Renal cortical epithelial cell (primary cell): ENCODE measurements around the gene MDH1B. TPM values are rescaled to one million over a fixed set of nuclear protein-coding genes. Genes with fewer than 3 reads are reported as not detected.
"Not testable (repeated sequence)": the region's sequence is repeated elsewhere in the genome, so short reads cannot be mapped to it uniquely, and the experiment has no call there.

Experiments used
- DNase-seq: peaks from one replicate; pipeline ENCODE4 v3.0.0-alpha.2; 2011; ENCODE audit warnings: low read depth
- total RNA-seq: library from RNA; depleted of rRNA; stranded (reverse); fragments of >200 nt; gene quantifications from 2 replicates; pipeline ENCODE4 v1.2.3, GENCODE V29; 2014

Gene MDH1B
- total RNA-seq, 1 donor from 2014 or later: 3.7 TPM

DNA sequence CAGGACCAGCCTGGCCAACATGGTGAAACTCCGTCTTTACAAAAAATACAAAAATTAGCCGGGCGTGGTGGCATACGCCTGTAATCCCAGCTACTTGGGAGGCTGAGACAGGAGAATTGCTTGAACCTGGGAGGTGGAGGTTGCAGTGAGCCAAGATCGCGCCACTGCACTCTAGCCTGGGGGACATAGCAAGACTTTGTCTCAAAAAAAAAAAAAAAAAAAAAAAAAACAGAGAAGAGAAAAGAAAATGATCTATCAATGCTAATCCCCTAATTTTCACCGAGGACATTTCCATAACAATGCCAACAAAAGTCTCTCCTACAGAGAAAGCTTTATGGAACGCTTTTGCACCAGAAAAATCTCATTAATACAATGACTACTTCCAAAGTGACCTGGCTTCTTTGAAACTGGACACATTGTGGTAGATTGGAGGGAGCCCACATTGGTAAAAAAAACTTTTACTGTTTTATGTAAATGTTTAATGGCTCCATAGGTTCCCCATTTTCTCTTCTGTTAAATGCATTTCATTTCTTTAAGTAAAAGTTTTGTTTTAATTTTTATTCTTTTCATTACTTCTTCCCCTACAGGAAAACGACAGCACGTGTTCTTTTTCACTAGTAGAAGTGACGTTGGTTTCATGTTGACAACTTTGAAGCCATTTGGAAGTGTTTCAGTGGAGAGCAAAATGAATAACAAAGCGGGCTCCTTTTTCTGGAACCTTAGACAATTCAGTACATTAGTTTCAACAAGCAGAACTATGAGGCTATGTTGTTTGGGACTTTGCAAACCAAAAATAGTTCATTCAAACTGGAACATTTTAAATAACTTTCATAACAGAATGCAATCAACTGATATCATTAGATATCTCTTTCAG is 1.2 kb upstream of the MDH1B start:
- no peak for DNase-seq

DNA sequence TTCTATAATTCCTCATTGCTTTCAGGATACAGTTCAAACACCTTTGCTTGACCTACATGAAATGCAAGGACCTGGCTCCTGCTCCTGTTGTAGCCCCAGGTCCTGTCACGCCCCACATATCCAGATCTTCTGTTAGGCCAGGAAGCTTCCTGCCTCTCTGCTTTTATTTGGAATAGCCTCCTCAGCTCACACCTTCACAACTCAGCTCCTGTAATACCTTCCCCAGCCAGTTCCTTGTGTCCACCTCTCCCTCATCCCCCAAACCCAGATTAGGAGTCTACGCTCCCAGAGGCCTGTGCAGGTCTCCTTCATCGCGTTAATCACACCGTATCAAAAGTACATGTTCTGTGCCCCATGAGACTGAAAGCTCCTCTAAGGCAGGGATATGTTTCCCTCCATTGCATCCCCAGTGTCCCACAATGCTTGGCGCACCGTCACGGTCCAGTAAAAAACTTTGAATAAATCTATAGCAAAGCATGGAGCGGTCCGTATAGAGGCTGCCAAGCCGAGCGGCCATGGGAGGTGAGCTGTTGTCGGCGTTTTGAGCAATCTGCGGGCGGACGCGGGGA is 371 bp downstream of the MDH1B start:
- peak; percentile 0 for DNase-seq

DNA sequence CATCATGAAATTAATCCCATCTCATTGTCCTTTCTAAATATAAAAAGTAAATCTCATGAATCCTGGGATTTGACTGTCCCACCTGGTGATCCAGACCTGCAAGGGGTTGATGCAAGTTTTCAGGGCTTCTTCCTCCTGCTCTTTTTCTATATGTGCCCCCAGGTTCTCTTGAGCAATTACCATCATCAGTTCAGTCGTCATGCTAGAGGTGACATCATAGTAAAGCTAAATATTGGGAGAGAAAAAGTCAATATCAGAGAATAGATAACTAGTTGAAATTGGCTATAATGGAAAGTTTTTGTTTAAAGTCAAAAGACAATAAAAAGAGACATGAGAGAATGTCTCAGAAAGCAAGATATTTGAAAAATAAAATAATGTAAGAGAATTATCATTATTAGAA is 8.3 kb downstream of the MDH1B start:
- DNase-seq: no peak

DNA sequence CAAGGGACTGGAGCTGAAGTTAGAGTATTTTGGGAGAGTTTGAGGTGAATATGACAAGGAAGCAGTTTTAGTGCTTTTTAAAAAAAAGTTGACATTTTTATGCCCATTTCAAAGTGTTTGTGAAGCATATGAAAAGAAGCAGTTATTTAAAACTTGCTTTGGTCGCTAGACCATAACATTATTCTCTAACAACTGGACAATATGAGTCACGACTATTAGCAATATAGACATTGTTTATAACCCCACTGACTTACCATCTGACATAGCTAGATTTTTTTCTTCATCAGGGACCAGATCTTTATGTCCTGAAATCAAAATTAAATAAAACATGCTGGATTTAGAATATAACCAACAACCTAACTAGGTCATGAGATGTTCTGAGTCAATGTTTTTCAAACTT is 24.3 kb downstream of the MDH1B start:
- peak; percentile 58 for DNase-seq

DNA sequence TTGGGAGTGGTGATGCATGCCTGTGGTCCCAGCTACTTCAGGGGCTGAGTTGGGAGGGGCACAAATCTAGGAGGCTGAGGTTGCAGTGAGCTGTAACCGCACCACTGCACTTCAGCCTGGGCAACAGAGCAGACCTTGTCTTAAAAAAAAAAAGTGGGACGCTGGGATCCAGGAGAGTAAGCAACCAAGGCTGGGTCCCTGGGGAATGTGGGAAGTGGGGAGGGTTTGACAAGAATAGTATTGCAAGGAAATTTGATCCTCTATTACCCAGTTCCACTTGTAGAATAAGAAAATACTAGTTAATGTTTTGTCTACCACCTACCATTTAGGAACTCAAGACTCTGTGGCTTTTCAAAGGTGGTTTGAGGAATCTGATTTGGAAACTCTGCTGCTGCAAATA is 25.9 kb downstream of the MDH1B start:
- DNase-seq: peak; percentile 7

DNA sequence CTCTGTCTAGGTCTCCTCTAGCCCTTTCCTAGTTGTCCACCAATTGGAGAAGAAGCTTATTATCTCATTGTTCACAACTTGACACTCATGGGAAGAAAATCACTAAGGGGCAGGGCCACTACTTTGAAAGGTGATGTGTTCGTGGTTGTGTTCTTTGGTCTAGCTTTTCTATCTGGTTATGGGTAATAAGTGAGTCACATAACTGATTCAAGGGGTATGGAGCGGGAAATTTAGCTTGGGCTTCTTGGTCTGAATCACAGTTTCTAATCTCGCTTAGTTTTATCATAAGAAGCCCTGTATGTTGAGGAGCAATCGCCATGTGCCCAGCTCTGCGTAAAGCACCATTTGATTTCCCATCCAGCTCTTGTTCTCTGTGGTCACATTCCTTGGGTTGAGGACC is 28.2 kb downstream of the MDH1B start:
- no peak for DNase-seq

DNA sequence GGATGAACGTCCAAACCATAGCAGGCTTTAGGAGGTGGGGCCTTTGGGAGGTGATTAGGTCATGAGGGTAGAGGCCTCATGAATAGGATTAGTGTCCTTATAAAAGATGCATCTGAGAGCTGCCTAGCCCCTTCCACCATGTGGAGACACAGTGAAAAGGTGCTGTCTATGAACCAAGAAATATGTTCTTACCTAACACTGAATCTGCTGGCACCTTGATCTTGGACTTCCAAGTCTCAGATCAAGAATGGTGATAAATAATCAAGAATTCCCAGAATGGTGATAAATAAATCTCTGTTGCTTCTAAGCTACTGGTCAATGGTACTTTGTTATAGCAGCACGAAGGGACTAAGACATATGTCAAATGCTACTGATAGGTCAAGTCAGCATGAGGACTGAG is 31.8 kb downstream of the MDH1B start:
- no peak for DNase-seq

DNA sequence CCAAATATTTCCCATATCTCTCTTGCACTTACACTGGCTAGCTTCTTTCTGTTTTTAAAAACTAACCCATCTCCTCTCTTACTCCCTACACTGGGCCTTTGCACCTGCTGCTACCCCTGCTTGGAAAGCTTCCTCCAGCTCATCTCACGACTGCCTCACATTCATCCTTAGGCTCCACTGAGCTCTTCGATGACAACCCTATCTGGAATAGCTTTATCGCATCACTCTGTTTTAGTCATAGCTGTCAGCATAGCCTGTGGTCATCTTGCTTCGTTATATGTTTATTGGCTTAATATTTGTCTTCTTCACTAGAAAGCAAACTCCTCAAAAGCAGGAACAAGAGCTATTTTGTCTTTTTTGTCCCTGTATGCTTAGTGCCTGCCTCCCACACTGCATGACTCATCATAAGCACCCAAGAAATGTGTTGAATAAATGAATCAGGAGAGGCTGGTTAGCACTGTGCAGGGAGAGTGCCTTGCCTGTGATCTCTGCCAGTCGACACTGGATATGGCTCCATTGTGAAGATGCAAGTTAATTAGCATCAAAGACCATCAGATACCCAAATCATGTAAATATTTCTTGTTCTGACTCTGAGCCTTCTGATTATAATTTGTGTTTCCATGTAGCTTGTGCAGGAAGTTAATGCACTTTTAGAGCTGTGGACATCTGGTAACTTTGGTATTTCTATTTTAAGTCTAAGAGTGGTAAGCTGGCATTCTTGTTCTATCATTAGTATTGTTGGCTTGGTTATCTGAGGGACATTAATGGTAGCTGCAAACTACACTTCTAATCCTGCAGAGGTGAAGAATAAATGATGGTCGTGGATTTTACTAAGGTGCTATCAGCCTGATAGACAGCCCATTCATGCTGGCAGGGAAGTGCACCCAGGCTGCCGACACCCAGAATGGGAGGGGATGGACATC is 36.6 kb downstream of the MDH1B start:
- DNase-seq: peak; percentile 48

DNA sequence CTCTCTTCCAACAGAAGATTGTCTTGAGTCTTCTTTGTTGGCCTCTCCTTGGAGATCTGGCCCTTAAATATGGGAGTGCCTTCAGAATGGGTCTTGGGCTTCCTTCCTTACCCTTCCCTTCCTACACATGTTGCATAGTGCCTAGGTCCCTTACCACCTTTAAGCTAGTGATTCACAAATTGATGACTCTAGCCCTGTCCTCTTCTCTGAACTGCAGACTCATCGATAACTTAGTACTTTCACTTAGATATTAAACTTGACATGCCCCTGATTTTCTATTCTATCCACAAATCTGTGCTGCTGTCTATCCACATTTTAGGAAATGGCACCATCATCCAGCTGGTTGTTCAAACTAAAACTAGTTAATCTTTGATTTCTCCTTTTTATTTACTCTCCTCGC is 37.8 kb downstream of the MDH1B start:
- DNase-seq: no peak

DNA sequence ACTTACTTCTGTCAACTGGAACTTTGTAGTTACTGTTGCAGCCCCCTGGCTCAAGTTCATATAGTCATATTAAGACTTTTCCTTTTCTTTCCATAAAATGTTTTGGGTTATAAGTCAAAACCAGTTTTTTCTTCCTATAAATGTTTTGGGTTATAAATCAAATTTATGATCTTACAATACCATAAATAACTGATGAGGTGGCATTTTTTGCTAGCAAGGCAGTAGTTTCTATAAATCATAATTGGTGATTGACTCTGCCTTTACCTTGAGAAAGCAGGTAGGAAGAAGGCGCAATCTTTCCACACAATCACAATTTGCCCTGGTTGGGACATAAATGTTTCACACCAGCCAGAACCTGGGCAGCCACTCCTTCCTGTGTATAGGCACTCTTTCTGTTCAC is 41.8 kb downstream of the MDH1B start:
- DNase-seq: no peak

DNA sequence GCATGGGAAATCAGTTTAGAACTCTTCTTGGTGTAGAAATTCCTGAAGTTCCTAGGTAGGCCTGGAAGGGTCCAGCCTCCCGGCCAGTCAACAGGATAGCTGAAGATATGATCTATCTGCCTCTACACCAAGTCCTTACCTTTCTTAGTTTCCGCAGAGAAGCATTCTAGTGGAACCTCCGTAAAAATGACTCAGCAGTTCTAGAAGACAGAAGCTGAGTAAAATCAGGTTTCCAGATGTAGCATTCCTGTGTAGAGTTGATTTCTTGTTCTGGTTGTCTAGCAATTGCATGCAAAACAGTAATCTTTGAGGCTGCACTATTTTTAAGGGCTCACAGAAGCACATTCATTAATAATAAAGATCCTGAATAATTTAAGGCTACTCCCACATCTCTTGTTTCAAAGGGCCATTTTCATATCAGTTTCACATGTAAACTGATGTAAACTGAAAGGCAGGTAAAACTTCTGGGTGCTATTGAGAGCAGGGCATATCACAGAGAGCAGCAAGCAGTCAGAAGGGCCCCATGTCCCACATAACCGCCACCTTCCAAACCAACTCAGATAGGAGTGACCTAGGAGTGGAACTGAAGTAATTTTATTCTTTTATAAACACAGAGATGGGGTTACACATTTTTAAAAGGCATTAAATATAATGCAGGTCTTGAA is 43.7 kb downstream of the MDH1B start:
- peak; percentile 25 for DNase-seq

DNA sequence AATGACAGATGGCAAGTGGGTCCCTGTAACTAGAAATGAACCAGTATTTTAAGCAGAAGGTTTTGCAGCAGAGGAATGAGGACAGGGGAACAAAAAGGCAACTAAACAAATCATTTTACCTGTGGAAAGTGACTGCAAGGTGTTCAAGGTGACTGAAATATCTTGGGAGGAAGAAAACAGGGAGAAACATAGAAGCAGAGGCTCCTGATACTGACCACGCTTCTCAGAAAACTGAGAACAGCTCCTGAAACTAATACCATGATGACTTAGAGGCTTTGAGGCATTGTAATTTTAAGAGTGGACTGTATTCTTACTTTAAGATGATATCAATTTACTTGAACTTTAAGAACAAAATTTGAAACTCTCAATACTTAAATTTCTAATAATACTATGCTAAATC is 46.8 kb downstream of the MDH1B start, which contains the start of gene DYTN:
Gene DYTN (minus strand): TSS at position 101 of the 400 bp plus-strand sequence. CDS start 117 bp downstream, outside the sequence.
- no peak for DNase-seq

DNA sequence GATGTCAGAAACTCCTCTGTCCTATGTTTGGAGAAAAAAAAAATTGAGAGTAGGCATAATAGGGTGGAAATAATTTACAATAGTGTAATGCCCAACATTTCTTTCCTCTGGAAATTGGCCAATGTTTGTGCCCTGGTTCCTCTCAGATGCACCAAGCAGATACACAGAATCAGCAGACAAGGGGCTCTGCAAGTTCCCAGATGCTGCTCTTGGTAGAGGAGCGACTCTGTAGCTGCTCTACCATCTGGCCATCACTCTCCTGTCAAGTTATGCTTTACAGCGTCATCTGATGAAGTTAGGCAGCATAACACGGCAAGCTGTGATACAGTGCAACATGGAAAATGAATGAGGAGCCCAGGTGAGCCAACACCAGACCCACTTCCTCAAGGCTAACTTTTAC is 48.5 kb downstream of the MDH1B start:
- DNase-seq: no peak

DNA sequence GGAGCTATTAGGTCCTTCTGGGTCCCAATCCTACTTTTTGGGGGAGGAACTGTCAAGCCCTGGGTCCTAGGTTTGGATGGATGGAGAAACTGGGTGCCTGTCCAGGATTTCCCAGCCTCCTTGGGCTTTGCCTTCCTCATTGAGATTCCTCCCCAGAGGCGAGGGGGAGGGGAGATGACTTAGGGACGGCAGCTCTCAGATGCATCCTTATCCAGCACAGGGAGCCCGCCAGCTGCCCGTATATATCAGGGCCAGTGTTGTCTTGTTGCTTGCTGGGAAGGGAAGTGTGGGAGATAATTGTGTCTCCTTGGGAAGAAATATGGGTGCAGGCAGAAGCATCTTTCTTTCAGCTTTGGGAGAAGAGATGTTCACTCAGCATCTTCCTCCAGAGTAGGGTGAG is 49.9 kb downstream of the MDH1B start:
- not testable (repeated sequence) for DNase-seq

DNA sequence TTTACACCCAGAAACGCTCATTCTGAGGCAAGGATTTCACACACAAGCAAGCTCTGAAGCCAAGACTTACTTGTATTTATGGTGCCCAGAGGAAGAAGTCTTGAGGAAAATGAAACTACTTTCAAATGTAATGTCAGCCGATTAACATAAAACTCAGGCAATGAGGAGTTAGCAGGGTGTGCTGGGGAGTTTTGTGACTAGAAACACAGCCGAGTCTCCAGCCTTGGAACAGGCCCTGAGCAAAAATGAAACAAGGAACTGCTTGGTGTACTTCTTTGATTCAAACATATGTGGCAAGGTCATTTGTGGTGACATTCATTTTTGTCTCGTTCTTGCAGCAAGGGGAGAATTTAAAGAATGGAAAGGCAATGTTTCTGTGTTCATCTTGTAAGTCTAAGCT is 51.4 kb downstream of the MDH1B start:
- DNase-seq: peak; percentile 5

DNA sequence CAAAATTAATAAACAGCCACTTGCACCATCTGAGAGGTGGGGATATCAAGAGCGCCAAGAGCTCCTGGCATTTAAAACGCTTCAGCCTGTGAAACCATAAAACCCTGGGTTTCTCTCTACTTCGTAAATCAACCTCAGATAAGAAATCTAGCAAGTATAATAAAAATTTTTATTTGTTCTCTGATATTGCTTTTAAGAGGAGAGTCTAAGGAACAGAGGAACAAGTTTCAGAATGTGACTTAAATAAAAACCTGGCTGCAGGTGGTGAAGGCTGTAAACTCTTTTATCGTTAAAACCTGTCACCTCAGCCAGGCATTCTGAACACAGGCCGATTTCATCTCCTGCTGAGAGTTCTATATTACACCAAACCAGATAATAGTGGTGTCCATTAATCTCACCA is 56.8 kb downstream of the MDH1B start:
- no peak for DNase-seq

DNA sequence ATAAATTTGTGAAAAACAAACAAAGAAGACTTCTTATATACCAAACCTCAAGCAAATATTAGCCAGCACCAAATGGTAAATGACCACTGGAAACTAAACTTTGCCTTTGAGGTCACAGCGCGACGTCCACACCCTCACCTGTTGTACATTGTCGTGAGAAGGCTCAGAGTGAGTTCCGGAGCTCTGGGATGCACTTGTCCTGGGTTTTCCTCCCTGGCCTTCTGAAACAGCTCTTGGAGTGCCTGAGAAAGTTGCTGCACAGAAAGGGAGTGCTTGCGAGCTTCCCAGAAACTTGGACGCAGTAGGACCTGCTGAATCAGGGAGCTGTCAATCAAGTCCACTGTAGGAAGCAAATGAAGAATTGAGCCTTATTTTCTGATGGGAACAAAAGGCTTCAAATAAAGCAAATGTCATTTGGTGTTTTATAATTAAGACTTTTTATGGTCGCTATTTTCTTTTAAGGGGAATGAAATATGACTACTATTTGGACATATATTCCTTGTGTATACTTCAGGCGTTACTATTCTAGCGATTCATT is 57.9 kb downstream of the MDH1B start:
- DNase-seq: no peak

DNA sequence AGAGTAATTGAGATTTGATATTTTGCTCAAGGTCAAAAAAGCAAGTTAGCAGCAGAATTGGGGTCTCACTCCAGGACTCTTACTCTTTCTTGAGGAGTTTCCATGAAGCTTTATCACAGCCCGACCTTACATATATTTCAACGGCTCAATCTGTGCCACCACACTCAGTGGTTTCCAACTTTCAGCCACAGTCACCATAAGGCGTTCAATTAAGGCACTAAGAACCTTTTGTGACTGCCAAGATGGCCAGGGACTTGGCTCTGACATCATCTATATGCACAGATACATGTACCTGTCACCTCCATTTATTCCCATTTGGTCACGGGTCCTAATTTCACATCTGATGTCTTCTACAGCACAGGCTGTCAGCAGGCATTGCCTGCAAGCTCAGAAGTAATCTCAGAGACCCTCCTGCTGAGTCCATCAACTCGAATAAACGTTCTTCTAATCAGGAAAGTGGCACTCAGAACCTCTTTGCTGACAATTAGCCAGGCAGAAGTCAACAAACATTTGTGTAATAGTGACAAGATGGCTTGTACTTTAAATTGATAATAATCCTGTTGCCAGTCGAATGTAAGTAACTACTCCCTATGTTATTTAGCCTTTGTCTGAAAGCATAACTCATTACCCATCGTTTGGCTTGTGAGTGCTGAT is 63.0 kb downstream of the MDH1B start:
- no peak for DNase-seq

DNA sequence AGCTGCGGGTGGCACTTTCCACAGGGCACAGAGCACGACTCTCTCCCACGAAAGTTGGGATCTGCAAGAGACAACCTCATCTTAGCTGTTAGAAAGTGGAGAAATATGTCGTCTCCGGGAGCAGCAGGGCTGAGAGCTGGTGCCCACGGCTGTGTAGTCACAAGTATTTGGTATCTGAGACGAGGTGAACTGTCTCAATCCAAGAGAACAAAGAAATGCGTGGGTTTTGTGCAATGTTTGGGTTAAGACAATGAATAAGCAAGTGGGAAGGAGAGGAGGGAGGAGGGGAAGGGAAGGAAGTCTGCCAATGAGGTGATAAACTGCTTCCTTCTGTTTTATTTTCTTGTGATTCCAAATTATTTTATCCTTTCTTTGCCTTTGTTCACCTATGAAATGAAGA is 65.0 kb downstream of the MDH1B start:
- peak; percentile 51 for DNase-seq

DNA sequence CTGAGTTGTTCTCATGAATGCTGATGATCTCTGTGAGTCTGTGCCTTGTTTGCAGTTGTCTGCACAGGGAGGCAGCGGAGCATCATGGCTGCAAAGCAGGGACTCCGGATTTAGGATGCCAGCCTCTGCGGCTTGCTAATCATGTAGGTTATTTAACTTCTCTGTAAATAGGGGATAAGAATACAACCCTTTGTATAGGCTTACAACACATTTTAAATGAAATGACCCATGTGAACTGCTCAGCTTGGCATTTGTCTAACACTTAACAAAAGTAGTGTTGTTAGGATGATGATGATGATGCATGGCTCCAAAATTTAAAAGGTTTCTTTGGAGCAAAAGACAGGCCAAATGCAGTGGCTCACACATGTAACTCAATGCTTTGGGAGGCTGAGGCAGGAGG is 66.3 kb downstream of the MDH1B start:
- no peak for DNase-seq

DNA sequence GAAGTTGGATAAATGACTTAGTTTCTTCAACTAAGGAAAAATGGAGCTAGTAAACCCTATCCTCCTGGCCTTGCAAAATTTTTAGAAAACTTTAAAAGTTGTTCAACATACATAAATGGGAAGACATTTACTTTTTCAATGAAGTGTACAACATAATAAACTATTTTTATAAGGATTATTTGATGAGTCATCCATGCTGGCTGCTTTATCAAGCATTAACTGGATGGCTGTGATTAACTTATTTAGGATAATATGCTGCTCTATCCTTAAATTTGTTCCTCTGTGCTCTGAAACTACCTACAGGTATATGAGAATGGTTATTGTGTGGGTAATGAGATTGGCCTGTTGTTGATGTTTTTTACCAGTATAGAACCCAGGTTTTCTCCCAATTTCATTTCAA is 68.2 kb downstream of the MDH1B start:
- DNase-seq: no peak
